Neural crest cell (in vitro differentiated cells): ENCODE measurements around the gene DHRS9. TPM values are rescaled to one million over a fixed set of nuclear protein-coding genes. Genes with fewer than 3 reads are reported as not detected.

Source experiments
- DNase-seq: peaks from one replicate; pipeline ENCODE4 v3.0.0; 2021; ENCODE audit warnings: low read depth, mixed read lengths, low spot score
- H3K27ac Mint-ChIP-seq: one replicate; pipeline ENCODE4 v1.8.0; 2021; ENCODE audit warnings: mild to moderate bottlenecking, mixed read lengths; ENCODE audit not compliant: unreplicated experiment
- H3K27me3 Mint-ChIP-seq: 2 replicates; pipeline ENCODE4 v1.8.0; 2021; ENCODE audit warnings: low read depth, mild to moderate bottlenecking, mixed read lengths
- H3K36me3 Mint-ChIP-seq: 2 replicates; pipeline ENCODE4 v1.8.0; 2021; ENCODE audit warnings: low read depth, mild to moderate bottlenecking, mixed read lengths
- H3K4me1 Mint-ChIP-seq: 2 replicates; pipeline ENCODE4 v1.8.0; 2021; ENCODE audit warnings: mixed read lengths
- H3K4me3 Mint-ChIP-seq: one replicate; pipeline ENCODE4 v1.8.0; 2021; ENCODE audit warnings: mild to moderate bottlenecking, mixed read lengths
- H3K9me3 Mint-ChIP-seq: 2 replicates; pipeline ENCODE4 v1.8.0; 2021; ENCODE audit warnings: mixed read lengths
- total RNA-seq: library from RNA; stranded (reverse); gene quantifications from 2 replicates; pipeline ENCODE4 v1.2.1, GENCODE V29; 2021
- TF ChIP-seq, protein P1 (sequence below): fragments of 200-600 bp; sonication (generic); conservative IDR thresholded peaks from 2 replicates; pipeline ENCODE4 v1.5.0; 2021; ENCODE audit warnings: antibody characterized with exemption, mild to moderate bottlenecking

The DHRS9 gene
- total RNA-seq, 1 donor from 2014 or later = not detected

DNA sequence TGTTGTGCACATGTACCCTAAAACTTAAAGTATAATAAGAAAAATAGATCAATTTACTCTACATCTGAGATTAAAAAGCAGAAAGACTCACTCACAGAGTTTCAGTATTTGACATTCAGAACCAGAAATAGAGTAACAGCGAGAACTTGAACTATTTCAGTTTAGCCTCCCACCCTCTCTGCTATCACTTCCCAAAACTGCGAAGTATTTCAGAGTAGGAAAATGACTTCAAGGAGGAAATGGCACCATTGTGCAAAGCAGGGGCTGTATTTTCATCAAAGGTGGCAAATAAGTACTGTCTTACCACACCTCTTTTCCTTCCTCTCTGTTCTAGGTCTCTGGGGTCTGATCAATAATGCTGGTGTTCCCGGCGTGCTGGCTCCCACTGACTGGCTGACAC lies 13.6 kb downstream of the DHRS9 start:
- H3K27me3 Mint-ChIP-seq = peaks cover 3% of the 10 kb centered on the region
- H3K9me3 Mint-ChIP-seq = peaks cover 14% of the 10 kb centered on the region
- no peaks in the 10 kb centered on the region for H3K4me1 Mint-ChIP-seq
- DNase-seq = no peak
- no peak overlapping the region for H3K4me3 Mint-ChIP-seq
- TF ChIP-seq, protein P1, sequence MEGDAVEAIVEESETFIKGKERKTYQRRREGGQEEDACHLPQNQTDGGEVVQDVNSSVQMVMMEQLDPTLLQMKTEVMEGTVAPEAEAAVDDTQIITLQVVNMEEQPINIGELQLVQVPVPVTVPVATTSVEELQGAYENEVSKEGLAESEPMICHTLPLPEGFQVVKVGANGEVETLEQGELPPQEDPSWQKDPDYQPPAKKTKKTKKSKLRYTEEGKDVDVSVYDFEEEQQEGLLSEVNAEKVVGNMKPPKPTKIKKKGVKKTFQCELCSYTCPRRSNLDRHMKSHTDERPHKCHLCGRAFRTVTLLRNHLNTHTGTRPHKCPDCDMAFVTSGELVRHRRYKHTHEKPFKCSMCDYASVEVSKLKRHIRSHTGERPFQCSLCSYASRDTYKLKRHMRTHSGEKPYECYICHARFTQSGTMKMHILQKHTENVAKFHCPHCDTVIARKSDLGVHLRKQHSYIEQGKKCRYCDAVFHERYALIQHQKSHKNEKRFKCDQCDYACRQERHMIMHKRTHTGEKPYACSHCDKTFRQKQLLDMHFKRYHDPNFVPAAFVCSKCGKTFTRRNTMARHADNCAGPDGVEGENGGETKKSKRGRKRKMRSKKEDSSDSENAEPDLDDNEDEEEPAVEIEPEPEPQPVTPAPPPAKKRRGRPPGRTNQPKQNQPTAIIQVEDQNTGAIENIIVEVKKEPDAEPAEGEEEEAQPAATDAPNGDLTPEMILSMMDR = no peak
- H3K36me3 Mint-ChIP-seq = peaks cover 5% of the 10 kb centered on the region
- no peak overlapping the region for H3K27ac Mint-ChIP-seq

DNA sequence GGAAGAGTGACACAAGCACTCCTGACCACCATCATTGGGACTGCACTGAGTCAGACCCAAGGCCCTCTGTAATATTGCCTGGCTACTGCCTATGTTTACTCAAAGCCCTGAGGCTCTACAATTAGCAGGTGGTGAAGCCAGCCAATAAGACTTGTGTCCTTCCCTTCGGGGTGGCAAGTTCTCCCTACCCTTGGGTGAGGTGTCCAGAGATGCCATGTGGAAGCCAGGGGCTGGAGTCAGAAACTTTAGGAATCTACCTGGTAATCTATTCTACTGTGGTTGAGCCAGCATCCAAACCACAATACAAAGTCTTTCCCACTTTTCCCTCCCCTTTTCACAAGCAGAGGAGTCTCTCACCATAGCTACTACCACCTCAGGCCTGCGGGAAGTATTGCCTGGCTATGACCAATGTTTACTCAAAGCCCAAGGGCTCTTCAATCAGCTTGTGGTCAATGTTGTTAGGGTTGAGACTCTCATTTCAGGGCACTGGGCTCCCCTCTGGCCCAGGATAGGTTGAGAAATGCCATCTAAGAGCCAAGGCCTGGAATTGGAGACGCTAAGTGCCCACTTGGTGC lies 17.6 kb downstream of the DHRS9 start:
- no peak for DNase-seq
- Mint-ChIP-seq H3K36me3 (peaks cover 5% of the 10 kb centered on the region), H3K9me3 (peaks cover 14% of the 10 kb centered on the region), H3K4me3 (no peak overlapping the region), H3K27me3 (peaks cover 3% of the 10 kb centered on the region), H3K27ac (no peak overlapping the region), H3K4me1 (no peaks in the 10 kb centered on the region)
- TF ChIP-seq, protein P1 = no peak

DNA sequence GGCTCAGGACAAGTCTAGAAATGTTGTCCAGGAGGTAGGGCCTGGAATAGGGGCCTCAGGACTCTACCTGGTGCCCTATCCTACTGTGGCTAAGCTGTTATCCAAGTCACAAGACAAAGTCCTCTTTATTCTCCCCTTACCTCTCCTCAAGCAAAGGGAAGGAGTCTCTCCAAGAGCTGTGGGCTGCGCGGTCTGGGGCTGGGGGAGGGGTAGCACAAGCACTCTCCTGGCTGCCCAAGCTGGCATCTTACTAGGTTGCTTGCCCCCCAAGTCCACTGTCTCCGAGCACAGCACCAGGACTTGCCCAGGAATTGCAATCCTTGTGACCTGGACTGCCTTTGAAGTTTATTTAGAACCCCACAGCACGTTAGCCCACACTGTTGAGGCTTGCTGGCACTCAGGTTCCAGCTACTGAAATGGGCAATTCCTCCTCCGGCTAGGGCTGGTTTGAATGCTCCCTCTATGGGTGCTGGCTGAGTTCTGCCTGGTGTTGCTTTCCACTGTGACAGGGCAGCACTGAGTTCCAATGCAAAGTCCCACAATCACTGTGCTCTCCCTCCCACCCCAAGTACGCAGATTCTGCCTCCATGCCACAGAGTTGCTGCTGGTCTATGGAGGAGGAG lies 18.5 kb downstream of the DHRS9 start:
- H3K27me3 Mint-ChIP-seq = peaks cover 3% of the 10 kb centered on the region
- TF ChIP-seq, protein P1 = no peak
- H3K4me1 Mint-ChIP-seq = no peaks in the 10 kb centered on the region
- H3K36me3 Mint-ChIP-seq = peaks cover 5% of the 10 kb centered on the region
- peaks cover 14% of the 10 kb centered on the region for H3K9me3 Mint-ChIP-seq
- H3K27ac Mint-ChIP-seq = no peak overlapping the region
- no peak for DNase-seq
- H3K4me3 Mint-ChIP-seq = no peak overlapping the region

DNA sequence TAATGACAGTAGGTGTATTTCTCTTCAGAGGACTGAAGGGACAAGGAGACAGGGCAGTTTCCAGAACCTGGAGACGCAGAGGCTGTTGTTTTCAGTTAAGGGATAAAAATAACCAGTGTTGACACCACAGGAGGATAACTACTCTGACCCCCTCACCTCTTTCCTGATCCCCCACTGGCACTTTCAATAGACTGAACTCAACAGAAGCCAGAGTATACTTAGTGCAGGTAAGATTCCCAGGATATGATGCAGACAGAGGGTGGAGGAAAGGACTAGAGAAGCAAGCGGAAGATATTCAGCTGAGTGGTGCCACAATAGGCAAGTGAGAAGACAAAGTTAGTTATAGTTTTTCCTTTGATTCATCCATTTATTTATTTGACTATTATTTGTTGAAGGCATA lies 19.8 kb downstream of the DHRS9 start:
- TF ChIP-seq, protein P1 = no peak
- DNase-seq = no peak
- Mint-ChIP-seq H3K9me3 (peaks cover 11% of the 10 kb centered on the region), H3K36me3 (peaks cover 5% of the 10 kb centered on the region), H3K27me3 (peaks cover 3% of the 10 kb centered on the region), H3K4me1 (no peaks in the 10 kb centered on the region), H3K27ac (no peak overlapping the region), H3K4me3 (no peak overlapping the region)

DNA sequence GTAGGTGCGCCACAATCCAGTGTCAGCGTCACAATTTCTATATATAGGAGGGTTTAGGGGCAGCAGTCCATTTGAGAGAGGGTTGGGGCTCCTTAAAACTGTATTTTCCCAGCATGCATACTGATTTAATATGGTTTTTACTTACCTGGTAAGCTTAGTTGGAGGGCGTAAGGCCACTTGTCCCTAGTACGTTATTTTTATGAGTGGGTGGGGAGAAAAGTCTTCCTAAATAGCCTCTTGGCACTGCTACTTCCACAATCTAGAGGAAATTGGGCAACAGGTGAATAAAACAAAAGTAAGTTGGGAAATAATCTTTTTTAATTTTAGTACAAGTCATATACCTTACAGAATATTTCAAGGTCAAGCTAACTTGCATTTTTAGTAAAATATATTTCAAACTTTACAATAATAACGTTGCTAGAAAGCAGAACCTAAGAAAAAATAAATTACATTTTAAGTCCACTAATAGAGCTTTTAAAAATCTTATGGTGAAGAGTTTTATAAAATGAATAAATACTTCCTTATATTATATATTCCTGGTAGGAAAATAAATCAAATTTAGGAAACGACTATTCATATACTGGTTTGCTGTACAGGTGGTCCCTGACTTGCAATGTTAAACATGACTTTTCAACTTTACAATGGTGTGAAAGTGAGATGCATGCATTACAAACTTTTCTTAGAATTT lies 20.9 kb downstream of the DHRS9 start:
- Mint-ChIP-seq H3K4me3 (no peak overlapping the region), H3K4me1 (no peaks in the 10 kb centered on the region), H3K9me3 (peaks cover 4% of the 10 kb centered on the region), H3K27me3 (no peaks in the 10 kb centered on the region), H3K27ac (no peak overlapping the region), H3K36me3 (peaks cover 2% of the 10 kb centered on the region)
- DNase-seq = no peak
- TF ChIP-seq, protein P1 = no peak
